Loucy (cell line): Measurements from ENCODE around the gene CAMSAP1.
"Not testable (repeated sequence)": the region's sequence is repeated elsewhere in the genome, so short reads cannot be mapped to it uniquely, and the experiment has no call there.

Experiments
- H2AFZ ChIP-seq: fragments of 200-600 bp; sonication (generic); 2 replicates; pipeline ENCODE4 v1.6.0; 2016; ENCODE audit warnings: antibody characterized with exemption, mild to moderate bottlenecking, low read length, moderate library complexity
- H3F3A ChIP-seq: fragments of 200-600 bp; 2 replicates; pipeline ENCODE4 v1.6.0; 2016; ENCODE audit warnings: antibody characterized with exemption, low read depth, mild to moderate bottlenecking
- H3K27me3 ChIP-seq: fragments of 200-600 bp; sonication (generic); 2 replicates; pipeline ENCODE4 v1.6.1; 2014; ENCODE audit warnings: low read length, mild to moderate bottlenecking; ENCODE audit not compliant: insufficient read depth, poor library complexity, severe bottlenecking
- H3K36me3 ChIP-seq: fragments of 200-600 bp; sonication (generic); 2 replicates; pipeline ENCODE4 v1.6.1; 2016; ENCODE audit warnings: low read length; ENCODE audit not compliant: insufficient read depth
- H3K4me1 ChIP-seq: fragments of 200-600 bp; sonication (generic); 2 replicates; pipeline ENCODE4 v1.5.1; 2014; ENCODE audit warnings: low read length, mild to moderate bottlenecking; ENCODE audit not compliant: insufficient read depth, poor library complexity, severe bottlenecking
- H3K4me2 ChIP-seq: fragments of 200-600 bp; sonication (generic); 2 replicates; pipeline ENCODE4 v1.6.0; 2014; ENCODE audit warnings: antibody characterized with exemption, low read length, low read depth, mild to moderate bottlenecking; ENCODE audit not compliant: poor library complexity, severe bottlenecking
- H3K4me3 ChIP-seq: fragments of 200-600 bp; sonication (generic); 2 replicates; pipeline ENCODE4 v1.5.1; 2014; ENCODE audit warnings: low read length, mild to moderate bottlenecking, mixed read lengths; ENCODE audit not compliant: poor library complexity, severe bottlenecking
- H3K79me2 ChIP-seq: fragments of 200-600 bp; sonication (generic); 2 replicates; pipeline ENCODE4 v1.6.1; 2014; ENCODE audit warnings: low read length; ENCODE audit not compliant: insufficient read depth
- H3K9ac ChIP-seq: fragments of 200-600 bp; sonication (generic); 2 replicates; pipeline ENCODE4 v1.6.0; 2014; ENCODE audit warnings: mild to moderate bottlenecking, low read depth, low read length, moderate library complexity; ENCODE audit not compliant: poor library complexity, severe bottlenecking
- H3K9me2 ChIP-seq: fragments of 200-600 bp; sonication (generic); replicated peaks from 2 replicates; pipeline ENCODE4 v1.6.1; 2016; ENCODE audit warnings: low read depth, low read length, mixed read lengths
- H3K9me3 ChIP-seq: fragments of 200-600 bp; sonication (generic); 2 replicates; pipeline ENCODE4 v1.6.1; 2014; ENCODE audit warnings: mild to moderate bottlenecking, antibody characterized with exemption, low read length, low read depth; ENCODE audit not compliant: insufficient read depth
- H4K20me1 ChIP-seq: fragments of 200-600 bp; sonication (generic); 2 replicates; pipeline ENCODE4 v1.6.0; 2014; ENCODE audit warnings: antibody characterized with exemption, low read length, mild to moderate bottlenecking; ENCODE audit not compliant: insufficient read depth, poor library complexity, severe bottlenecking
- EZH2phosphoT487 ChIP-seq: fragments of 200-600 bp; IDR thresholded peaks from 2 replicates; pipeline ENCODE4 v1.6.1; 2018; ENCODE audit warnings: antibody characterized with exemption, mild to moderate bottlenecking, moderate library complexity, borderline replicate concordance
- TF ChIP-seq, protein P1 (sequence below): fragments of 200-600 bp; sonication (generic); conservative IDR thresholded peaks from 2 replicates; pipeline ENCODE4 v1.5.1; 2014; ENCODE audit warnings: mild to moderate bottlenecking, antibody characterized with exemption, low read length

CAMSAP1 gene

DNA sequence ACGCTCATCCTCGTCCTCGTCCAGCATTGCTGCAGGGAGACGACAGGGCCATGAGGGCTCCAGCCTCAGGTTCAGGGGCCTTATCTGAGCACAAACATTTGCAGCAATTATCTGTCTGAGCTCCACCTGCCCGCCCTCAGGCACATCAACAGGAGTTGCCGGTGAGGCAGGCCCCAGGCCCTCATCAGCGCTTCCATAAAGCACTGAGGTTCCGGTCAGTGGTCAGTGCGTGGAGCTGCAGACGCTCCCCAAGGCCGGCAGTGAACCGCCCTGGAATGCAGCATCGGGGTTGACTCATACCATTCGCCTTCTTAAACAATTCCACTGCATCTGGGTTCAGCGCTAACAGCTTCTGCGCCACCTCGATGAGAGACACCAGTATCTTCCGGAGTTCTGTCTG, 38.6 kb upstream of the CAMSAP1 start:
- Histone ChIP-seq H3K9me3 (no peaks in the 10 kb centered on the region), H2AFZ (no peak overlapping the region), H3K27me3 (no peaks in the 10 kb centered on the region), H3K9me2 (no peaks in the 10 kb centered on the region), H3K9ac (no peak overlapping the region), H3K36me3 (peaks cover 51% of the 10 kb centered on the region; the same call in 1 of the 2 replicates), H4K20me1 (no peaks in the 10 kb centered on the region), H3K4me3 (no peak overlapping the region), H3F3A (no peaks in the 10 kb centered on the region), H3K4me2 (no peak overlapping the region), H3K79me2 (no peaks in the 10 kb centered on the region; the same call in 1 of the 2 replicates), H3K4me1 (no peaks in the 10 kb centered on the region)
- no peak for TF ChIP-seq EZH2phosphoT487
- TF ChIP-seq, protein P1, sequence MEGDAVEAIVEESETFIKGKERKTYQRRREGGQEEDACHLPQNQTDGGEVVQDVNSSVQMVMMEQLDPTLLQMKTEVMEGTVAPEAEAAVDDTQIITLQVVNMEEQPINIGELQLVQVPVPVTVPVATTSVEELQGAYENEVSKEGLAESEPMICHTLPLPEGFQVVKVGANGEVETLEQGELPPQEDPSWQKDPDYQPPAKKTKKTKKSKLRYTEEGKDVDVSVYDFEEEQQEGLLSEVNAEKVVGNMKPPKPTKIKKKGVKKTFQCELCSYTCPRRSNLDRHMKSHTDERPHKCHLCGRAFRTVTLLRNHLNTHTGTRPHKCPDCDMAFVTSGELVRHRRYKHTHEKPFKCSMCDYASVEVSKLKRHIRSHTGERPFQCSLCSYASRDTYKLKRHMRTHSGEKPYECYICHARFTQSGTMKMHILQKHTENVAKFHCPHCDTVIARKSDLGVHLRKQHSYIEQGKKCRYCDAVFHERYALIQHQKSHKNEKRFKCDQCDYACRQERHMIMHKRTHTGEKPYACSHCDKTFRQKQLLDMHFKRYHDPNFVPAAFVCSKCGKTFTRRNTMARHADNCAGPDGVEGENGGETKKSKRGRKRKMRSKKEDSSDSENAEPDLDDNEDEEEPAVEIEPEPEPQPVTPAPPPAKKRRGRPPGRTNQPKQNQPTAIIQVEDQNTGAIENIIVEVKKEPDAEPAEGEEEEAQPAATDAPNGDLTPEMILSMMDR, result no peak

DNA sequence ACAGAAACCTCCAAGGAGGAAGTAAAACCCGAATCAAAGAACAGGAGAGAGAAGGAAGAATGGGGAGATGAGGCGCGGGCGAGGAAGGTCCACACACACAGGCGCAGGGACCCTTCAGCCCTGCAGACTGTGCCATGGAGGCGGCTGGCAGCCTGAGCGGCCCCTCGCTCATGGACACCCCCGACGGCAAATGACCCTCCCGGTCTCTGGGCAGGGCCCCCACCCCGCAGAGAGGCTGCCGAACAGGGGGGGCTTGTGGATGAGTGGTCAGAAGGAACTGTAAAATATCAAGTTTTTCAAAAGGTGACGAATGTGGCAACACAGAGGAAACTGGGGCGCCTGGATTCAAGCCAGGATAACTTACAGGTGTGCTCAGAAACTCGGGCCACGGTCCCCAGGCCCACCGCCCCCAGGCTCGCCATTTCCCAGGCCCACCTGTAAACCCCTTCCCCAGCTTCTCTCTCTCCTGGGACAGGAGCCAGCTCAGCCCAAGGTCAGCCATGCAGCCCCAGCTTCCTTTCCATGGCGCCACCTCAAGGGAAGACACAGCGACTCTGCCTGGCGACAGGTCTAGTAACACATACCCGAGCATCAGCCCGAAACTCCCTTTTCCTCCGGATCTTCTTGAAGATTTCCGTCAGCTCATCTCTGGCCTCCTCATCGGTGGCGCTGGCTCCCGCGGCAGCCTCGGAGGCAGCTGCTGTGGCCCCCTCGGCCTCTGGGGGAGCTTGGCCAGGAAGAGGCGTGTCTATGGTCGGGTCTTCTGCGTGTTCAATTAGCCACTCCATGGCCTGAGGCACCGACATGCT, 37.3 kb upstream of the CAMSAP1 start:
- Histone ChIP-seq H3K4me1 (no peaks in the 10 kb centered on the region), H3K4me3 (no peak overlapping the region), H3K9ac (no peak overlapping the region), H3K27me3 (no peaks in the 10 kb centered on the region), H3F3A (no peaks in the 10 kb centered on the region), H2AFZ (no peak overlapping the region), H3K9me3 (no peaks in the 10 kb centered on the region), H3K79me2 (no peaks in the 10 kb centered on the region; the same call in 1 of the 2 replicates), H4K20me1 (no peaks in the 10 kb centered on the region), H3K9me2 (no peaks in the 10 kb centered on the region), H3K36me3 (peaks cover 55% of the 10 kb centered on the region; the same call in 1 of the 2 replicates), H3K4me2 (no peak overlapping the region)
- no peak for TF ChIP-seq EZH2phosphoT487

DNA sequence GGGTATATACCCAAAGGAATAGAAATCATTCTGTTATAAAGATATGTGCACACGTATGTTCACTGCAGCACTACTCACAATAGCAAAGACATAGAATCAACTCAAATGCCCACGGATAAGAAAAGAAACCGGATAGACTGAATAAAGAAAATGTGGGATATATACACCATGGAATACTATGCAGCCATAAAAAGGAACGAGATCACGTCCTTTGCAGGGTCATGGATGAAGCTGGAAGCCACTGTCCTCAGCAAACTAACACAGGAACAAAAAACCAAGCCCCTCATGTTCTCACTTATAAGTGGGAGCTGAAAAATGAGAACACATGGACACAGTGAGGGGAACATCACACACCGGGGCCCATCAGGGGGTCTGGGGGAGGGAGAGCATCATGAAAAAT, 36.3 kb upstream of the CAMSAP1 start:
- H3K9me3 ChIP-seq, H4K20me1 ChIP-seq, H3K4me1 ChIP-seq, H3F3A ChIP-seq, H3K79me2 ChIP-seq, H3K27me3 ChIP-seq, H3K9ac ChIP-seq, H2AFZ ChIP-seq, H3K9me2 ChIP-seq, H3K4me3 ChIP-seq, H3K4me2 ChIP-seq: not testable (repeated sequence)
- peaks cover 61% of the 10 kb centered on the region; the same call in 1 of the 2 replicates for H3K36me3 ChIP-seq

DNA sequence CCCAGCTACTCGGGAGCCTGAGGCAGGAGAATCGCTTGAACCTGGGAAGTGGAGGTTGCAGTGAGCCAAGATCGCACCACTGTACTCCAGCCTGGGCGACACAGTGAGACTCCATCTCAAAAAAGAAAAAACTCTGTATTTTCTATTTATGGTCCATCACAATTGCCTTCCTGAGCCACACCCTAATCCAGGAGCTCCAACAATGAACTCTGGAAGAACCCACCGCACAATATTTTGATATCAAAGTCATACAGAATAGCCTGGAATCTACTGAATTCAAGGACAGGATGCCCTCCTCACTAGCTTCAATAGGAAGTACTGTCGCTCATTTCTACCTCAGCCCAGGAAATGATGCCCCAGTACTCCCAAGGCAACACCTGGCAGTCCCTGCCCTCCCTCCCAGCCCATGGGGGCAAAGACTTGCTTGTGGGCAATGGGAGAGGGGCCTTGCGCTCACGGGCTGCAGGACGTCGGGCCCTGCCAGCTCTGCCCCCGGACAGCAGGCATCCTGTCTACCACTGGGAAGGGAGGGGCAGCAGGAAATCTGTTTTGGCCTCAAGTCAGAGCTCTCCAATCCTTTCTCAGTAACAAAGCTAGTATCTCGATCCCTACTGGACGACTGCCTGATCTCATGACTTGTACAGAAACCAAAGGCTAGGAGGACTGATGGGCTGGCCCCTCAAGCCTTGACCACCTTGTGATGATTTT, 34.1 kb upstream of the CAMSAP1 start:
- Histone ChIP-seq H3K4me1 (no peaks in the 10 kb centered on the region), H3K9me3 (no peaks in the 10 kb centered on the region), H2AFZ (no peak overlapping the region), H3F3A (no peaks in the 10 kb centered on the region), H3K4me3 (no peak overlapping the region), H3K4me2 (no peak overlapping the region), H4K20me1 (no peaks in the 10 kb centered on the region), H3K79me2 (no peaks in the 10 kb centered on the region), H3K9ac (no peak overlapping the region), H3K27me3 (no peaks in the 10 kb centered on the region), H3K9me2 (no peaks in the 10 kb centered on the region), H3K36me3 (peaks cover 64% of the 10 kb centered on the region; the same call in 1 of the 2 replicates)
- no peak for TF ChIP-seq EZH2phosphoT487
